ENCODE measurements around the gene VSTM4. TPM values are rescaled to one million over a fixed set of nuclear protein-coding genes. Genes with fewer than 3 reads are reported as not detected.

VSTM4 gene
- total and polyA plus RNA-seq, 3 donors from 2014 or later: 25.6 to 35.8 (median 26.0) TPM

DNA sequence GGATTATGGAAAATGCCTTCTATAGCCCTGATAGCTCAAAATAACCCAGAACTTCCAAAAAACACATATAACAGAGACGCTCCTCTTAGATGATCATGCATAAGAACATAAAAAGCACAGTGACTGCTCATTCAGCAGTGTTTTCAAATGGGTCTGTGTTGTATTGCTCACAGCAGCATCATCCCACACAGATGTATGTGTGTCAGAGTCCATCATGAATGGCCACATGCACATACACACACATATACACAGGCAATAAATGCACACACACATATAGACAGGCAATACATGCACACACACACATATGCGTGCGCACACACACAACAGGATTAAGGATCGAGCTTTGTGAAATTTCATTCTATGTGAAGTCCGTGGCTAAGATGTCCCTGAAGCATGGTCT lies 46.7 kb upstream of the VSTM4 start:
- no peak for DNase-seq
- no peak overlapping the region for H3K27ac ChIP-seq
- H3K4me3 ChIP-seq: no peak overlapping the region
- intact Hi-C loops (cut with DNase I; ENCODE audit: low total_unique reads): no loop called here
- H3K4me1 ChIP-seq: no peaks in the 10 kb centered on the region
- no peaks in the 10 kb centered on the region for H3K27me3 ChIP-seq
- no peaks in the 10 kb centered on the region for H3K9me3 ChIP-seq
- WGBS, 2 donors: 65 to 83% methylated on average over 5 of the region's 5 CpGs
- no peaks in the 10 kb centered on the region for H3K36me3 ChIP-seq (ENCODE audit: low read depth, missing control alignments)
- no peak for TF ChIP-seq POLR2A (IDR thresholded peaks at IDR 0.05)
- TF ChIP-seq, protein P1, sequence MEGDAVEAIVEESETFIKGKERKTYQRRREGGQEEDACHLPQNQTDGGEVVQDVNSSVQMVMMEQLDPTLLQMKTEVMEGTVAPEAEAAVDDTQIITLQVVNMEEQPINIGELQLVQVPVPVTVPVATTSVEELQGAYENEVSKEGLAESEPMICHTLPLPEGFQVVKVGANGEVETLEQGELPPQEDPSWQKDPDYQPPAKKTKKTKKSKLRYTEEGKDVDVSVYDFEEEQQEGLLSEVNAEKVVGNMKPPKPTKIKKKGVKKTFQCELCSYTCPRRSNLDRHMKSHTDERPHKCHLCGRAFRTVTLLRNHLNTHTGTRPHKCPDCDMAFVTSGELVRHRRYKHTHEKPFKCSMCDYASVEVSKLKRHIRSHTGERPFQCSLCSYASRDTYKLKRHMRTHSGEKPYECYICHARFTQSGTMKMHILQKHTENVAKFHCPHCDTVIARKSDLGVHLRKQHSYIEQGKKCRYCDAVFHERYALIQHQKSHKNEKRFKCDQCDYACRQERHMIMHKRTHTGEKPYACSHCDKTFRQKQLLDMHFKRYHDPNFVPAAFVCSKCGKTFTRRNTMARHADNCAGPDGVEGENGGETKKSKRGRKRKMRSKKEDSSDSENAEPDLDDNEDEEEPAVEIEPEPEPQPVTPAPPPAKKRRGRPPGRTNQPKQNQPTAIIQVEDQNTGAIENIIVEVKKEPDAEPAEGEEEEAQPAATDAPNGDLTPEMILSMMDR (IDR thresholded peaks at IDR 0.05): no peak

DNA sequence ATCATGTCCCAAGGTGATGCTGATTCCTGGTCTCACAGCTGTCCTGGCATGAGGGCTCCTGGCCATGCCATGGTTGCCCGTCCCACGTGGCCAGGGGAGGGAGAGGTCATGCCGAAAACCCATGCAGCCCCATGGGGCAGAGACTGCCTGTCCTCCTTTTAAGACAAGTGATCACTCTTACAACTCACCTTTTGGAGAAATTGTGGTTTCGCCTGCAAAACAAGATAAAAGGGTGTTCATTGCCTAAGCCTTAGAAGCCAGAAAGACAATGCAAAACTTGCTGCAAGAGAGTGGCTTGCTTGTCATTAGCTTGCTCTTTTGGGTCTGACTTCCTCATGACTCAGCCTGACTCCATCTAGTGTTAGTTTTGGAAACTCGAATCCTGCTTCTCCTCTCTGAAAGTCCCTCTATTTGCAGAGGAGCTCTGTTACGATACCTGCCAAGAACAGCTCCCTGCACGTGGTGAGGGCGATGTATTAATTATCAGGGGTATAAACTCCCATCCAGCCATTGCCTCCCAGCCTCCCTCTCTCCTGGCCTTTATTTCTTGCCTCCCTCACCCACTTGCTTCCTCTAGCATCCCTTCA lies 46.2 kb upstream of the VSTM4 start:
- no peaks in the 10 kb centered on the region for H3K36me3 ChIP-seq (ENCODE audit: low read depth, missing control alignments)
- no peak for TF ChIP-seq POLR2A (IDR thresholded peaks at IDR 0.05)
- TF ChIP-seq, protein P1 (IDR thresholded peaks at IDR 0.05): peak; percentile 7 to 39 (median 30)
- intact Hi-C loops (cut with DNase I; ENCODE audit: low total_unique reads): no loop called here
- no peaks in the 10 kb centered on the region for H3K4me1 ChIP-seq
- H3K27me3 ChIP-seq: no peaks in the 10 kb centered on the region
- peak; percentile 28 for DNase-seq
- no peaks in the 10 kb centered on the region for H3K9me3 ChIP-seq
- H3K4me3 ChIP-seq: no peak overlapping the region
- WGBS, 2 donors: 44 to 62% methylated on average over 6 to 8 of the region's 8 CpGs
- H3K27ac ChIP-seq: no peak overlapping the region

- H3K27ac ChIP-seq: no peak overlapping the region
- intact Hi-C loops (cut with DNase I; ENCODE audit: low total_unique reads): no loop called here
- DNase-seq: no peak
- WGBS, 2 donors: 97 to 99% methylated on average over 4 to 5 of the region's 5 CpGs
- no peaks in the 10 kb centered on the region for H3K4me1 ChIP-seq
- H3K9me3 ChIP-seq: no peaks in the 10 kb centered on the region
- H3K4me3 ChIP-seq: no peak overlapping the region
- H3K36me3 ChIP-seq (ENCODE audit: low read depth, missing control alignments): no peaks in the 10 kb centered on the region
- TF ChIP-seq, protein P1 (IDR thresholded peaks at IDR 0.05): no peak
- TF ChIP-seq POLR2A (IDR thresholded peaks at IDR 0.05): no peak
- H3K27me3 ChIP-seq: no peaks in the 10 kb centered on the region
These were observed 45.5 kb upstream of the VSTM4 start for GRCh38 chr10:49160814-49161213.

GRCh38 chr10:49160110-49160509 lies 44.8 kb upstream of the VSTM4 start:
- Histone ChIP-seq H3K4me1 (no peaks in the 10 kb centered on the region), H3K27ac (no peak overlapping the region), H3K36me3 (ENCODE audit: low read depth, missing control alignments) (no peaks in the 10 kb centered on the region), H3K9me3 (no peaks in the 10 kb centered on the region), H3K27me3 (no peaks in the 10 kb centered on the region), H3K4me3 (no peak overlapping the region)
- no peak for DNase-seq
- no peak for TF ChIP-seq POLR2A (IDR thresholded peaks at IDR 0.05)
- TF ChIP-seq, protein P1 (IDR thresholded peaks at IDR 0.05): no peak
- intact Hi-C loops (cut with DNase I; ENCODE audit: low total_unique reads): no loop called here
- 90 to 93% methylated on average over 5 of the region's 5 CpGs for WGBS, 2 donors

- intact Hi-C loops (cut with DNase I; ENCODE audit: low total_unique reads): no loop called here
- WGBS, 2 donors: 76 to 80% methylated on average over 3 of the region's 3 CpGs
- Histone ChIP-seq H3K9me3 (no peaks in the 10 kb centered on the region), H3K36me3 (ENCODE audit: low read depth, missing control alignments) (no peaks in the 10 kb centered on the region), H3K27me3 (no peaks in the 10 kb centered on the region), H3K4me3 (no peak overlapping the region), H3K27ac (no peak overlapping the region), H3K4me1 (no peaks in the 10 kb centered on the region)
- TF ChIP-seq, protein P1 (IDR thresholded peaks at IDR 0.05): no peak
- no peak for TF ChIP-seq POLR2A (IDR thresholded peaks at IDR 0.05)
- no peak for DNase-seq
These were observed 43.6 kb upstream of the VSTM4 start for GRCh38 chr10:49158915-49159314.

Data from testis (tissue), 3 donors.